Caco-2 (cell line): ENCODE measurements around the gene CDK10. TPM values are rescaled to one million over a fixed set of nuclear protein-coding genes. Genes with fewer than 3 reads are reported as not detected.

Experiments
- BruUV-seq: library from RNA; stranded (reverse); fragments of 400-500 nt; replicated peaks from 2 replicates; lab custom pipeline; 2021; lab: Mats Ljungman, UMichigan
- CTCF ChIA-PET: fragments of 300-600 bp; sonication (Branson Sonifier 250); formaldehyde crosslinking; loops from one replicate; lab custom pipeline; 2022; ENCODE audit warnings: antibody characterized with exemption; lab: Charles Lee
- POLR2A ChIA-PET: fragments of 300-600 bp; sonication (Branson Sonifier 250); formaldehyde crosslinking; loops from one replicate; lab custom pipeline; 2022; ENCODE audit warnings: antibody characterized with exemption; lab: Charles Lee
- DNase-seq, 2 experiments: peaks; one replicate each; pipeline versions ENCODE4 v3.0.0 to v3.0.0-alpha.2; 2020 to 2022
- H3K27me3 ChIP-seq: replicated peaks from 2 replicates; pipeline ENCODE4 v1.6.0; 2011; ENCODE audit warnings: low read length; ENCODE audit not compliant: control insufficient read depth, insufficient read depth
- H3K36me3 ChIP-seq: 2 replicates; pipeline ENCODE4 v1.5.1; 2011; ENCODE audit warnings: low read length; ENCODE audit not compliant: control insufficient read depth, insufficient read depth
- H3K4me1 ChIP-seq: fragments of 250-450 bp; sonication (Bioruptor Pico); 2 replicates; pipeline ENCODE4 v1.5.1; 2020; ENCODE audit warnings: mild to moderate bottlenecking
- H3K4me3 ChIP-seq: 2 replicates; pipeline ENCODE4 v1.5.1; 2011; ENCODE audit warnings: low read depth, mild to moderate bottlenecking, control low read depth, low read length
- H3K9me3 ChIP-seq: fragments of 250-450 bp; sonication (Bioruptor Pico); 2 replicates; pipeline ENCODE4 v1.5.1; 2020; ENCODE audit warnings: mild to moderate bottlenecking, moderate library complexity
- H3K27ac Mint-ChIP-seq: one replicate; pipeline ENCODE4 v1.8.0; 2022; ENCODE audit warnings: mixed read lengths; ENCODE audit not compliant: unreplicated experiment
- H3K27me3 Mint-ChIP-seq: one replicate; pipeline ENCODE4 v1.8.0; 2022; ENCODE audit warnings: mixed read lengths; ENCODE audit not compliant: insufficient read depth, unreplicated experiment
- H3K36me3 Mint-ChIP-seq: one replicate; pipeline ENCODE4 v1.8.0; 2022; ENCODE audit warnings: mild to moderate bottlenecking, mixed read lengths; ENCODE audit not compliant: insufficient read depth, unreplicated experiment
- H3K4me1 Mint-ChIP-seq: one replicate; pipeline ENCODE4 v1.8.0; 2022; ENCODE audit warnings: low read depth, mixed read lengths; ENCODE audit not compliant: unreplicated experiment
- H3K4me3 Mint-ChIP-seq: one replicate; pipeline ENCODE4 v1.8.0; 2022; ENCODE audit warnings: mild to moderate bottlenecking, moderate library complexity, mixed read lengths; ENCODE audit not compliant: unreplicated experiment
- H3K9me3 Mint-ChIP-seq: one replicate; pipeline ENCODE4 v1.8.0; 2022; ENCODE audit warnings: mixed read lengths; ENCODE audit not compliant: unreplicated experiment
- CTCF ChIP-seq, 2 experiments: fragments of 200-600 bp in 1 of 2; IDR thresholded peaks; 1 replicate in 1 of 2; 2 replicates in 1 of 2; pipeline versions ENCODE4 v1.5.1 to v1.8.0; 2011 to 2022; ENCODE audit warnings: antibody characterized with exemption in 1 of 2, control low read depth in 1 of 2, inconsistent platforms in 1 of 2, low read depth in 1 of 2, low read length in 1 of 2, mild to moderate bottlenecking in 1 of 2, moderate library complexity in 1 of 2; ENCODE audit not compliant: insufficient read depth in 1 of 2, severe bottlenecking in 1 of 2, unreplicated experiment in 1 of 2
- intact Hi-C: fragments of 100-400 bp; cut with micrococcal nuclease; formaldehyde crosslinking; loops from one replicate; pipeline ENCODE4 v1.10.0; 2022; ENCODE audit not compliant: unreplicated experiment
- total RNA-seq: library from RNA; stranded (reverse); gene quantifications from 2 replicates; pipeline ENCODE4 v1.2.3, GENCODE V29; 2022

The CDK10 gene
- total RNA-seq, 1 experiment from 2014 or later: 135 TPM

DNA sequence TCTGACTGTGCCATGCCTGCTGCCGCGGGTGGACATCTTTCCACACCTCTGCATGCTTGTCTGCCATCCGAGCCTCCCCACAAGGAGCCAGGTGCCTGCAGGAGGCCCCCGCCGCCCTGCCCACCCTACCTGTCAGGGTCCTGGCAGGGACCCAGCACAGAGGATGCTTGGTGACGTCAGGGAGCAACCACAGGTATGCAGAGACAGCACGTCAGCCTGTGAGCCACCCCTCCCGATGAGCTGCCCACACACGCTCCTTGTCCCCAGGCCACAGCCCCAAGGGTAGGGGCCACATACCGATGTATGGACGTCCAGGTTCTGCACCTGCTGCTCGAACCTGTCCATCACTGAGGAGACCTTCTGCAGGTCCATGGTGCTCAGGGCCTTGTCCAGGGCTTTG, 39.6 kb upstream of the CDK10 start:
- Histone ChIP-seq H3K9me3 (no peaks in the 10 kb centered on the region), H3K27me3 (no peaks in the 10 kb centered on the region), H3K4me1 (no peaks in the 10 kb centered on the region), H3K4me3 (no peak overlapping the region), H3K36me3 (peaks cover 16% of the 10 kb centered on the region)
- no peak for DNase-seq
- H3K4me3 Mint-ChIP-seq: no peak overlapping the region
- no peaks in the 10 kb centered on the region for H3K4me1 Mint-ChIP-seq
- H3K36me3 Mint-ChIP-seq: peaks cover 85% of the 10 kb centered on the region
- ChIA-PET CTCF (no interaction called here), POLR2A (no interaction called here)
- no peaks in the 10 kb centered on the region for H3K9me3 Mint-ChIP-seq
- intact Hi-C loops: no loop called here
- no peak overlapping the region for H3K27ac Mint-ChIP-seq
- H3K27me3 Mint-ChIP-seq: no peaks in the 10 kb centered on the region
- no TSS peak for BruUV-seq
- no peak for TF ChIP-seq CTCF (IDR thresholded peaks at IDR 0.05; ENCODE audit: insufficient read depth in 1 of 2, low read depth in 1 of 2, low read length in 1 of 2, severe bottlenecking in 1 of 2, unreplicated experiment in 1 of 2)

- CTCF ChIA-PET: no interaction called here
- POLR2A ChIA-PET: no interaction called here
- Mint-ChIP-seq H3K4me3 (no peak overlapping the region), H3K27ac (no peak overlapping the region), H3K4me1 (no peaks in the 10 kb centered on the region), H3K36me3 (peaks cover 55% of the 10 kb centered on the region), H3K27me3 (no peaks in the 10 kb centered on the region), H3K9me3 (no peaks in the 10 kb centered on the region)
- H3K4me3 ChIP-seq: no peak overlapping the region
- H3K36me3 ChIP-seq: peaks cover 8% of the 10 kb centered on the region
- H3K9me3 ChIP-seq: no peaks in the 10 kb centered on the region
- no TSS peak for BruUV-seq
- H3K4me1 ChIP-seq: no peaks in the 10 kb centered on the region
- TF ChIP-seq CTCF (IDR thresholded peaks at IDR 0.05; ENCODE audit: insufficient read depth in 1 of 2, low read depth in 1 of 2, low read length in 1 of 2, severe bottlenecking in 1 of 2, unreplicated experiment in 1 of 2): no peak
- intact Hi-C loops: no loop called here
- DNase-seq: no peak
- H3K27me3 ChIP-seq: no peaks in the 10 kb centered on the region
These were observed 34.9 kb upstream of the CDK10 start for GRCh38 chr16:89651584-89651983.

DNA sequence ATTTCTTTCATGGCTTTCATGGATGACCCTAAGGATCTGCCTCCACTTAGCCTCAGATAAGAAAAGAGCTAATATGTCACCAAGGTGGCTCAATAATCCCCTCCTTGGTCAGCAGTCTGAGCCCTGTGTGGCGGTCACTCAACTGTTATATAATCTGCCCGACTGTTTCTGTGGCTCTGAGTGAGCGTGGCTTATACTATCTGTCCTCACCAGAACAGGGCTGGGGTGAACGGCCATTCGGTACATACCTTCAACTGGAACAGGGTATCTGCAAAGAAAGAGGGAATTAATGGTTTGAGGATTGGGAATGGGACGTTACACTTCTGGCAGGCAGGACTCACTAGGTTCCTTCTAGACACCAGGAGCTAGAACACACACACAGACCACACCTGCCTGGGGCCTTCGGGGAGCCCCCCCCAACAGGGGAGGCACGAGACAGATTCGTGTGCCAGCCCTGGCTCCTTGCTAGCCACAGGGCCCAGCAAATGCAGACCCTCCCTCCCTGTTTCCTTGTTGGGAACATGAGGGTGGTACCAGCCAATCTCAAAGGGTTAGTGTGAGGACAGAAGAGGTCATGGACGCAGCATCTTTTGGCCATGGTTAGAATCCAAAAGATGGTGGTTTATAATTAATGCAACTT, 32.7 kb upstream of the CDK10 start:
- Histone ChIP-seq H3K4me3 (no peak overlapping the region), H3K4me1 (no peaks in the 10 kb centered on the region), H3K9me3 (no peaks in the 10 kb centered on the region), H3K36me3 (peaks cover 4% of the 10 kb centered on the region), H3K27me3 (no peaks in the 10 kb centered on the region)
- Mint-ChIP-seq H3K9me3 (no peaks in the 10 kb centered on the region), H3K27ac (no peak overlapping the region), H3K36me3 (peaks cover 62% of the 10 kb centered on the region), H3K4me1 (peaks cover 6% of the 10 kb centered on the region), H3K27me3 (no peaks in the 10 kb centered on the region), H3K4me3 (no peak overlapping the region)
- intact Hi-C loops: no loop called here
- TF ChIP-seq CTCF (IDR thresholded peaks at IDR 0.05; ENCODE audit: insufficient read depth in 1 of 2, low read depth in 1 of 2, low read length in 1 of 2, severe bottlenecking in 1 of 2, unreplicated experiment in 1 of 2): no peak
- DNase-seq: no peak
- POLR2A ChIA-PET: no interaction called here
- no TSS peak for BruUV-seq
- CTCF ChIA-PET: interaction anchor here (0.7 kb wide), 1 partner anchor 254 kb away, joined by 4 read pairs; no protein-coding TSS in a partner anchor
